IMR-90 (cell line): ENCODE measurements around the gene CCNK. TPM values are rescaled to one million over a fixed set of nuclear protein-coding genes. Genes with fewer than 3 reads are reported as not detected.
A peak's percentile ranks its signal among the peaks of the same experiment; 100 is the strongest.

ENCODE experiments used
- ATAC-seq: fragments of 200-7000 bp; cut with Tn5 transposase; 2 replicates; pipeline ENCODE4 v1.9.1; 2020; ENCODE audit warnings: low read depth, mild to moderate bottlenecking, moderate library complexity
- BruUV-seq: library from RNA; stranded (reverse); fragments of 400-500 nt; replicated peaks from 2 replicates; lab custom pipeline; 2021; lab: Mats Ljungman, UMichigan
- CTCF ChIA-PET: fragments of 300-600 bp; formaldehyde crosslinking; extraction: SDS; loops from one replicate; lab custom pipeline; 2021; ENCODE audit warnings: antibody characterized with exemption; lab: Yijun Ruan, JAX
- POLR2A ChIA-PET: fragments of 300-600 bp; sonication (Branson Sonifier 250); formaldehyde crosslinking; loops from one replicate; lab custom pipeline; 2022; ENCODE audit warnings: antibody characterized with exemption; ENCODE audit not compliant: unreplicated experiment; lab: Charles Lee
- DNase-seq: peaks from one replicate; pipeline ENCODE4 v3.0.0; 2013
- H2AFZ ChIP-seq: replicated peaks from 2 replicates; pipeline ENCODE3; 2013; ENCODE audit warnings: low read length, mild to moderate bottlenecking; ENCODE audit not compliant: poor library complexity
- H2AK5ac ChIP-seq: 2 replicates; pipeline ENCODE4 v1.6.1; 2013; ENCODE audit warnings: low read depth, low read length, inconsistent platforms
- H2AK9ac ChIP-seq: replicated peaks from 2 replicates; pipeline ENCODE3; 2013; ENCODE audit warnings: mild to moderate bottlenecking, low read depth, low read length, moderate library complexity; ENCODE audit not compliant: poor library complexity
- H2BK120ac ChIP-seq: 2 replicates; pipeline ENCODE4 v1.6.1; 2013; ENCODE audit warnings: low read depth, low read length, inconsistent platforms
- H2BK15ac ChIP-seq: 3 replicates; pipeline ENCODE4 v1.6.1; 2013; ENCODE audit warnings: low read depth, low read length, inconsistent platforms
- H2BK20ac ChIP-seq: 2 replicates; pipeline ENCODE4 v1.6.1; 2013; ENCODE audit warnings: low read depth, mild to moderate bottlenecking, inconsistent platforms, low read length, moderate library complexity
- H2BK5ac ChIP-seq: 2 replicates; pipeline ENCODE4 v1.6.1; 2013; ENCODE audit warnings: mild to moderate bottlenecking, low read depth, low read length, inconsistent platforms; ENCODE audit not compliant: poor library complexity, severe bottlenecking
- H3K14ac ChIP-seq: replicated peaks from 2 replicates; pipeline ENCODE4 v1.6.1; 2013; ENCODE audit warnings: low read depth, low read length, inconsistent platforms
- H3K18ac ChIP-seq: 2 replicates; pipeline ENCODE4 v1.6.1; 2013; ENCODE audit warnings: low read depth, low read length, control low read depth
- H3K23ac ChIP-seq: 2 replicates; pipeline ENCODE4 v1.6.1; 2013; ENCODE audit warnings: low read depth, low read length, inconsistent platforms
- H3K27ac ChIP-seq: 2 replicates; pipeline ENCODE4 v1.5.1; 2013; ENCODE audit warnings: mild to moderate bottlenecking, control low read depth, low read length; ENCODE audit not compliant: insufficient read depth
- H3K27me3 ChIP-seq: 2 replicates; pipeline ENCODE4 v1.6.1; 2013; ENCODE audit warnings: low read length; ENCODE audit not compliant: control insufficient read depth, insufficient read depth
- H3K36me3 ChIP-seq: 2 replicates; pipeline ENCODE4 v1.6.1; 2013; ENCODE audit warnings: low read length, mixed read lengths; ENCODE audit not compliant: control insufficient read depth, insufficient read depth
- H3K4ac ChIP-seq: 2 replicates; pipeline ENCODE4 v1.6.1; 2013; ENCODE audit warnings: low read depth, low read length, inconsistent platforms
- H3K4me1 ChIP-seq: 2 replicates; pipeline ENCODE4 v1.6.1; 2013; ENCODE audit warnings: low read length, mixed read lengths; ENCODE audit not compliant: control insufficient read depth, insufficient read depth
- H3K4me2 ChIP-seq: 2 replicates; pipeline ENCODE4 v1.6.1; 2013; ENCODE audit warnings: low read depth, mild to moderate bottlenecking, control low read depth, low read length, moderate library complexity
- H3K4me3 ChIP-seq: 2 replicates; pipeline ENCODE4 v1.5.1; 2013; ENCODE audit warnings: low read depth, mild to moderate bottlenecking, control low read depth, low read length, moderate library complexity; ENCODE audit not compliant: insufficient read depth
- H3K56ac ChIP-seq: 2 replicates; pipeline ENCODE4 v1.6.1; 2013; ENCODE audit warnings: low read length, inconsistent platforms; ENCODE audit not compliant: insufficient read depth; ENCODE audit errors: extremely low read depth
- H3K79me1 ChIP-seq, 2 experiments: 2 replicates each; pipeline ENCODE4 v1.6.1; 2013; ENCODE audit warnings: low read length in 2 of 2, inconsistent platforms in 1 of 2, low read depth in 1 of 2
- H3K9ac ChIP-seq: 2 replicates; pipeline ENCODE4 v1.6.1; 2013; ENCODE audit warnings: low read depth, low read length, control low read depth
- H3K9me1 ChIP-seq: 2 replicates; pipeline ENCODE4 v1.6.1; 2013; ENCODE audit warnings: low read length, inconsistent platforms; ENCODE audit not compliant: insufficient read depth
- H3K9me3 ChIP-seq: 2 replicates; pipeline ENCODE4 v1.6.1; 2013; ENCODE audit warnings: low read length; ENCODE audit not compliant: control insufficient read depth, insufficient read depth
- H4K20me1 ChIP-seq: 2 replicates; pipeline ENCODE4 v1.6.1; 2013; ENCODE audit warnings: low read length, inconsistent platforms; ENCODE audit not compliant: insufficient read depth
- H4K5ac ChIP-seq: 2 replicates; pipeline ENCODE4 v1.6.1; 2013; ENCODE audit warnings: mild to moderate bottlenecking, low read depth, low read length, control low read depth
- H4K8ac ChIP-seq, 2 experiments: 2 replicates each; pipeline ENCODE4 v1.6.1; 2013; ENCODE audit warnings: low read depth in 2 of 2, low read length in 2 of 2, control low read depth in 1 of 2, inconsistent platforms in 1 of 2
- H4K91ac ChIP-seq: 2 replicates; pipeline ENCODE4 v1.6.1; 2013; ENCODE audit warnings: low read depth, low read length, inconsistent platforms; ENCODE audit not compliant: insufficient read depth
- BHLHE40 ChIP-seq: fragments of 150-350 bp; IDR thresholded peaks from 2 replicates; pipeline ENCODE4 v1.6.1; 2016; ENCODE audit warnings: mild to moderate bottlenecking, low read depth, low read length
- CEBPB ChIP-seq: IDR thresholded peaks from 2 replicates; pipeline ENCODE4 v1.6.1; 2012; ENCODE audit warnings: low read depth, low read length, improper control_type of control experiment
- NFE2L2 ChIP-seq: fragments of 150-350 bp; IDR thresholded peaks from 2 replicates; pipeline ENCODE4 v1.6.1; 2016; ENCODE audit warnings: low read depth, mild to moderate bottlenecking, low read length
- POLR2A ChIP-seq: IDR thresholded peaks from 2 replicates; pipeline ENCODE4 v1.6.1; 2012; ENCODE audit warnings: mild to moderate bottlenecking, low read depth, low read length
- RCOR1 ChIP-seq: IDR thresholded peaks from 2 replicates; pipeline ENCODE4 v1.6.1; 2012; ENCODE audit warnings: mild to moderate bottlenecking, low read length, improper control_type of control experiment; ENCODE audit not compliant: insufficient replicate concordance
- USF2 ChIP-seq: fragments of 150-350 bp; IDR thresholded peaks from 2 replicates; pipeline ENCODE4 v1.6.1; 2017; ENCODE audit warnings: mild to moderate bottlenecking, antibody characterized with exemption, low read length, low read depth
- WGBS, 2 experiments: methylation state at CpG; one replicate each; pipeline versions ENCODE4 v1.1.5 to v1.1.7; 2013; ENCODE audit warnings: missing lambda C conversion rate in 2 of 2; ENCODE audit not compliant: insufficient read length in 1 of 2; ENCODE audit errors: extremely low coverage in 2 of 2; 5-methylcytosine and 5-hydroxymethylcytosine counted together
- dilution Hi-C: fragments of 300-500 bp; cut with HindIII; formaldehyde crosslinking; loops from one replicate; pipeline ENCODE4 v1.14.3; 2018; ENCODE audit warnings: low sequenced_read_pairs; ENCODE audit not compliant: unreplicated experiment
- in situ Hi-C: fragments of 300-500 bp; cut with MboI; formaldehyde crosslinking; loops from 3 replicates; pipeline ENCODE4 v1.14.3; 2019; ENCODE audit warnings: low sequenced_read_pairs, inconsistent platforms, mixed read lengths
- intact Hi-C: fragments of 100-400 bp; cut with micrococcal nuclease; formaldehyde crosslinking; loops from 2 replicates; pipeline ENCODE4 v1.10.0; 2022
- polyA plus RNA-seq, 3 experiments: library from polyadenylated mRNA; depleted of rRNA; stranded (reverse); fragments of >200 nt; gene quantifications; 2 replicates each; pipeline ENCODE4 v1.2.3, GENCODE V29; 2012; ENCODE audit warnings: low replicate concordance in 1 of 3
- total RNA-seq: library from RNA; depleted of rRNA; stranded (reverse); fragments of >200 nt; gene quantifications from 2 replicates; pipeline ENCODE4 v1.2.3, GENCODE V29; 2012
- TF ChIP-seq, protein P1 (sequence below): conservative IDR thresholded peaks from 2 replicates; pipeline ENCODE4 v1.5.1; 2012; ENCODE audit warnings: mild to moderate bottlenecking, low read depth, low read length, improper control_type of control experiment

CCNK gene
- total and polyA plus RNA-seq, 2 of the 4 experiments (the other 2 are of a cell fraction), result 18.8 to 38.3 TPM

DNA sequence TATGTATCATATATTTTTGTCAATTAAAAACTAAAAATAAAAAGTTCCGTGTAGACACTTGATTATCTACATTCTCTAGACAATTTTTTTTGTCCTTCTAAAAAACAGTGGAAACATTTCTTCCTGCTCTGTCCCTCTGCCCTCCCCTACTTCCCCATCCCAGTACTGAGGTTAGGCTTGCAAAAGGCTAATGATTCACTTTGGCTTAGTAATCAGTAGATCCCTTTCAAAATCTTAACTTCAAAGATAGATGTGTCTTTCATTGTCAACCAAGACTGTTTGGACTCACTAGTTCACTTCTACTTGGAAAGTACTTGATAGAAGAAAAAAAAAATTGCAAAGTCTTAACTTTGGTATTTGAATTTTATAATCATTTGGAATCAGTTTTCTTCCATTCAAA lies 4.3 kb upstream of the CCNK start:
- dilution Hi-C loops, result no loop called here

More for the DNA sequence above, 4.3 kb upstream of the CCNK start:
- BruUV-seq, result no TSS peak
- Histone ChIP-seq H2BK5ac (no peak overlapping the region), H2AFZ (no peak overlapping the region), H3K9me3 (no peaks in the 10 kb centered on the region), H3K23ac (no peak overlapping the region), H2BK120ac (no peak overlapping the region), H3K14ac (no peak overlapping the region), H3K9me1 (peaks cover 14% of the 10 kb centered on the region), H3K79me1 (peaks cover 23 to 67% of the 10 kb centered on the region in 2 experiments; a peak in 3 of 4 replicates), H3K9ac (no peak overlapping the region), H3K4me3 (no peak overlapping the region), H3K27ac (no peak overlapping the region), H3K56ac (no peak overlapping the region), H4K20me1 (peaks cover 53% of the 10 kb centered on the region), H4K8ac (no peak overlapping the region), H2BK15ac (no peak overlapping the region), H3K4me2 (no peak overlapping the region), H3K27me3 (no peaks in the 10 kb centered on the region), H3K4ac (no peak overlapping the region), H2BK20ac (no peak overlapping the region), H4K91ac (no peak overlapping the region), H4K5ac (no peak overlapping the region), H3K18ac (no peak overlapping the region), H2AK5ac (no peak overlapping the region), H3K4me1 (peaks cover 10% of the 10 kb centered on the region), H2AK9ac (no peak overlapping the region), H3K36me3 (no peaks in the 10 kb centered on the region)
- no CpG with 5 or more reads among the region's 1 CpG for WGBS, 2 experiments
- ChIA-PET CTCF (interaction anchor here (0.7 kb wide), 1 partner anchor 9 kb away, joined by 3 read pairs; no protein-coding TSS in a partner anchor), POLR2A (no interaction called here)
- no peak for TF ChIP-seq RCOR1
- TF ChIP-seq NFE2L2, result no peak
- TF ChIP-seq POLR2A, result no peak
- TF ChIP-seq BHLHE40, result no peak
- no peak for TF ChIP-seq USF2
- TF ChIP-seq, protein P1, sequence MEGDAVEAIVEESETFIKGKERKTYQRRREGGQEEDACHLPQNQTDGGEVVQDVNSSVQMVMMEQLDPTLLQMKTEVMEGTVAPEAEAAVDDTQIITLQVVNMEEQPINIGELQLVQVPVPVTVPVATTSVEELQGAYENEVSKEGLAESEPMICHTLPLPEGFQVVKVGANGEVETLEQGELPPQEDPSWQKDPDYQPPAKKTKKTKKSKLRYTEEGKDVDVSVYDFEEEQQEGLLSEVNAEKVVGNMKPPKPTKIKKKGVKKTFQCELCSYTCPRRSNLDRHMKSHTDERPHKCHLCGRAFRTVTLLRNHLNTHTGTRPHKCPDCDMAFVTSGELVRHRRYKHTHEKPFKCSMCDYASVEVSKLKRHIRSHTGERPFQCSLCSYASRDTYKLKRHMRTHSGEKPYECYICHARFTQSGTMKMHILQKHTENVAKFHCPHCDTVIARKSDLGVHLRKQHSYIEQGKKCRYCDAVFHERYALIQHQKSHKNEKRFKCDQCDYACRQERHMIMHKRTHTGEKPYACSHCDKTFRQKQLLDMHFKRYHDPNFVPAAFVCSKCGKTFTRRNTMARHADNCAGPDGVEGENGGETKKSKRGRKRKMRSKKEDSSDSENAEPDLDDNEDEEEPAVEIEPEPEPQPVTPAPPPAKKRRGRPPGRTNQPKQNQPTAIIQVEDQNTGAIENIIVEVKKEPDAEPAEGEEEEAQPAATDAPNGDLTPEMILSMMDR, result no peak
- TF ChIP-seq CEBPB, result peak; percentile 50; the same call in 1 of the 2 replicates
- in situ Hi-C loops (no loop called here), intact Hi-C loops (no loop called here)
- DNase-seq (peak; percentile 47), ATAC-seq (no peak)
